ENCODE results near the gene KMO. TPM values are rescaled to one million over a fixed set of nuclear protein-coding genes. Genes with fewer than 3 reads are reported as not detected.
A peak's percentile ranks its signal among the peaks of the same experiment; 100 is the strongest.

KMO gene
- polyA plus RNA-seq (ENCODE audit: insufficient read depth in 1 of 5, insufficient read length in 5 of 5, low replicate concordance in 1 of 5), result under 1 TPM; 0.29 to 0.98 (median 0.61) TPM
- long read RNA-seq, donor 1, partial matches to known transcripts, result 5 of 69 reads
- long read RNA-seq, donor 1, other reads (novel, unspliced or antisense), result 64 of 69 reads
- long read RNA-seq, donor 2, partial matches to known transcripts, result 0 of 10 reads
- long read RNA-seq, donor 2, other reads (novel, unspliced or antisense), result 10 of 10 reads
- long read RNA-seq, donor 3, partial matches to known transcripts, result 0 of 17 reads
- long read RNA-seq, donor 3, other reads (novel, unspliced or antisense), result 17 of 17 reads
- long read RNA-seq, donor 4, partial matches to known transcripts, result 0 of 24 reads
- long read RNA-seq, donor 4, other reads (novel, unspliced or antisense), result 24 of 24 reads
- long read RNA-seq, donor 5, full-length matches to known transcripts, result 1 of 55 reads
- long read RNA-seq, donor 5, partial matches to known transcripts, result 0 of 55 reads
- long read RNA-seq, donor 5, other reads (novel, unspliced or antisense), result 54 of 55 reads
- long read RNA-seq, donor 6, result 0 reads
- long read RNA-seq, donor 7, partial matches to known transcripts, result 21 of 57 reads
- long read RNA-seq, donor 7, other reads (novel, unspliced or antisense), result 36 of 57 reads
- long read RNA-seq, donor 8, partial matches to known transcripts, result 0 of 7 reads
- long read RNA-seq, donor 8, other reads (novel, unspliced or antisense), result 7 of 7 reads

GRCh38 chr1:241532162-241532531, at the start of gene KMO:
Gene KMO, plus strand, starts transcription at chr1:241532378. Its CDS starts 67 bp downstream, at chr1:241532445.
- DNase-seq, result no peak

- no peak for DNase-seq
These were observed 49.4 kb upstream of the KMO start for GRCh38 chr1:241482761-241483250.

- no peak for DNase-seq
These were observed 47.0 kb upstream of the KMO start for GRCh38 chr1:241485145-241485544.

GRCh38 chr1:241485554-241485992, 46.6 kb upstream of the KMO start:
- no peak for DNase-seq

GRCh38 chr1:241488739-241489138, 43.4 kb upstream of the KMO start:
- no peak for DNase-seq

GRCh38 chr1:241495741-241496140, 36.4 kb upstream of the KMO start:
- DNase-seq, result peak; percentile 21 to 35

GRCh38 chr1:241499910-241500309, 32.3 kb upstream of the KMO start:
- peak; percentile 1 to 8 for DNase-seq

- no peak for DNase-seq
These were observed 28.7 kb upstream of the KMO start for GRCh38 chr1:241503444-241503843.

GRCh38 chr1:241507189-241507863, 24.9 kb upstream of the KMO start:
- DNase-seq, result no peak

- DNase-seq, result no peak
These were observed 18.8 kb upstream of the KMO start for GRCh38 chr1:241513378-241513777.

- no peak for DNase-seq
These were observed 13.5 kb upstream of the KMO start for GRCh38 chr1:241518476-241519307.

- peak; percentile 95 to 96 for DNase-seq
These were observed 12.7 kb upstream of the KMO start, which contains the start of gene FH for GRCh38 chr1:241519308-241520079. Gene FH, minus strand, starts transcription at chr1:241519755. Its CDS starts 33 bp downstream, at chr1:241519722.

- DNase-seq, result no peak
These were observed 12.1 kb upstream of the KMO start for GRCh38 chr1:241520080-241520465.

GRCh38 chr1:241521718-241522117, 10.5 kb upstream of the KMO start:
- no peak for DNase-seq

GRCh38 chr1:241525026-241525425, 7.2 kb upstream of the KMO start:
- no peak for DNase-seq

- no peak for DNase-seq
These were observed 5.0 kb upstream of the KMO start for GRCh38 chr1:241527146-241527545.

- peak; percentile 55 to 66 for DNase-seq
These were observed 700 bp upstream of the KMO start for GRCh38 chr1:241531195-241532161.

GRCh38 chr1:241532864-241533263, 686 bp downstream of the KMO start:
- no peak for DNase-seq

Data from right lung (tissue), 10 donors.